NCI-H146 treated with DMSO at 0.1 percent for 48 hours (cell line): ENCODE data around the gene GMCL1.
A peak's percentile ranks its signal among the peaks of the same experiment; 100 is the strongest.
"Not testable (repeated sequence)": the region's sequence is repeated elsewhere in the genome, so short reads cannot be mapped to it uniquely, and the experiment has no call there.

Experiments
- DNase-seq: peaks from one replicate; lab custom pipeline; 2025; ENCODE audit not compliant: unreplicated experiment; lab: John Stamatoyannopoulos, UW

Gene GMCL1

GRCh38 chr2:69846182-69847067 lies 17.0 kb downstream of the GMCL1 start:
- no peak for DNase-seq

GRCh38 chr2:69847068-69847828 lies 17.8 kb downstream of the GMCL1 start:
- no peak for DNase-seq

- DNase-seq: no peak
These were observed 18.8 kb downstream of the GMCL1 start for GRCh38 chr2:69848186-69848790.

GRCh38 chr2:69858261-69858660 lies 28.8 kb downstream of the GMCL1 start:
- DNase-seq: no peak

GRCh38 chr2:69863298-69863697 lies 33.8 kb downstream of the GMCL1 start:
- DNase-seq: no peak

GRCh38 chr2:69888451-69888850 lies 59.0 kb downstream of the GMCL1 start:
- no peak for DNase-seq

GRCh38 chr2:69889302-69889701 lies 59.8 kb downstream of the GMCL1 start:
- DNase-seq: no peak

- no peak for DNase-seq
These were observed 61.4 kb downstream of the GMCL1 start for GRCh38 chr2:69890881-69891280.

- DNase-seq: not testable (repeated sequence)
These were observed 63.5 kb downstream of the GMCL1 start for GRCh38 chr2:69892838-69893424.

GRCh38 chr2:69893684-69894551 lies 64.5 kb downstream of the GMCL1 start, which contains the start of gene SNRNP27:
Gene SNRNP27, plus strand, starts transcription at chr2:69893956. Its CDS starts 29 bp downstream, at chr2:69893985.
- DNase-seq: peak; percentile 52

GRCh38 chr2:69894737-69895136 lies 65.3 kb downstream of the GMCL1 start:
- not testable (repeated sequence) for DNase-seq

GRCh38 chr2:69902213-69902922 lies 72.9 kb downstream of the GMCL1 start:
- DNase-seq: no peak

GRCh38 chr2:69907216-69907615 lies 77.8 kb downstream of the GMCL1 start:
- no peak for DNase-seq

- DNase-seq: peak; percentile 51
These were observed 82.6 kb downstream of the GMCL1 start for GRCh38 chr2:69911985-69912563.

GRCh38 chr2:69914164-69914949 lies 84.9 kb downstream of the GMCL1 start:
- peak; percentile 99 for DNase-seq

GRCh38 chr2:69914950-69915945 lies 85.8 kb downstream of the GMCL1 start, which contains the start of gene MXD1:
Gene MXD1, plus strand, starts transcription at chr2:69915109. Its CDS starts 222 bp downstream, at chr2:69915331.
- DNase-seq: peak; percentile 3

- DNase-seq: no peak
These were observed 86.6 kb downstream of the GMCL1 start for GRCh38 chr2:69916106-69916505.
